HL-60 (cell line): ENCODE results near the gene MYBPC2.

Source experiments
- GABPA ChIP-seq: IDR thresholded peaks from 2 replicates; pipeline ENCODE4 v1.6.1; 2012; ENCODE audit warnings: low read depth
- POLR2AphosphoS5 ChIP-seq: IDR thresholded peaks from 2 replicates; pipeline ENCODE4 v1.6.1; 2012; ENCODE audit warnings: low read depth
- TF ChIP-seq, protein P1 (sequence below): IDR thresholded peaks from one replicate; pipeline ENCODE4 v1.5.1; 2011; ENCODE audit warnings: low read length, control low read depth, inconsistent platforms; ENCODE audit not compliant: insufficient read depth
- TF ChIP-seq, protein P2 (sequence below): IDR thresholded peaks from 2 replicates; pipeline ENCODE4 v1.6.1; 2012; ENCODE audit warnings: low read depth; ENCODE audit not compliant: insufficient replicate concordance

DNA sequence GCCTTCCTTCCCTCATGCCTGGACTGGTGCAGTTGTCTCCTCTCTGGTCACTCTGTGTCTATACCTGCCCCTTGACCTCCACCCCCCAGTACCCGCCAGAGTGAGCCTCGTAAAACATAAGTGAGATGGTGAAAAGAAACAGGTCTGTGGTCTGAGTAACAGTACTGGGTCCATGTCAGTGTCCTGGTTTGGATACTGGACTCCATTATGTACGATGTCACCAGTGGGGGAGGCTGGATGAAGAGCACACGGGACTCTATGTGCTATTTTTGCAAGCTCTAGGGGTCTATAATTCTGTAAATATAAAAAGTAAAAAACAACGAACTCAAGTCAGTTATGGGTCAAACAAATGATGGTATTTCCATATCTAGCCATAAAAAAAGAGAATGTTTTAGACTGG lies 14.4 kb downstream of the MYBPC2 start:
- no peak for TF ChIP-seq GABPA
- TF ChIP-seq, protein P1, sequence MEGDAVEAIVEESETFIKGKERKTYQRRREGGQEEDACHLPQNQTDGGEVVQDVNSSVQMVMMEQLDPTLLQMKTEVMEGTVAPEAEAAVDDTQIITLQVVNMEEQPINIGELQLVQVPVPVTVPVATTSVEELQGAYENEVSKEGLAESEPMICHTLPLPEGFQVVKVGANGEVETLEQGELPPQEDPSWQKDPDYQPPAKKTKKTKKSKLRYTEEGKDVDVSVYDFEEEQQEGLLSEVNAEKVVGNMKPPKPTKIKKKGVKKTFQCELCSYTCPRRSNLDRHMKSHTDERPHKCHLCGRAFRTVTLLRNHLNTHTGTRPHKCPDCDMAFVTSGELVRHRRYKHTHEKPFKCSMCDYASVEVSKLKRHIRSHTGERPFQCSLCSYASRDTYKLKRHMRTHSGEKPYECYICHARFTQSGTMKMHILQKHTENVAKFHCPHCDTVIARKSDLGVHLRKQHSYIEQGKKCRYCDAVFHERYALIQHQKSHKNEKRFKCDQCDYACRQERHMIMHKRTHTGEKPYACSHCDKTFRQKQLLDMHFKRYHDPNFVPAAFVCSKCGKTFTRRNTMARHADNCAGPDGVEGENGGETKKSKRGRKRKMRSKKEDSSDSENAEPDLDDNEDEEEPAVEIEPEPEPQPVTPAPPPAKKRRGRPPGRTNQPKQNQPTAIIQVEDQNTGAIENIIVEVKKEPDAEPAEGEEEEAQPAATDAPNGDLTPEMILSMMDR = no peak
- TF ChIP-seq, protein P2, sequence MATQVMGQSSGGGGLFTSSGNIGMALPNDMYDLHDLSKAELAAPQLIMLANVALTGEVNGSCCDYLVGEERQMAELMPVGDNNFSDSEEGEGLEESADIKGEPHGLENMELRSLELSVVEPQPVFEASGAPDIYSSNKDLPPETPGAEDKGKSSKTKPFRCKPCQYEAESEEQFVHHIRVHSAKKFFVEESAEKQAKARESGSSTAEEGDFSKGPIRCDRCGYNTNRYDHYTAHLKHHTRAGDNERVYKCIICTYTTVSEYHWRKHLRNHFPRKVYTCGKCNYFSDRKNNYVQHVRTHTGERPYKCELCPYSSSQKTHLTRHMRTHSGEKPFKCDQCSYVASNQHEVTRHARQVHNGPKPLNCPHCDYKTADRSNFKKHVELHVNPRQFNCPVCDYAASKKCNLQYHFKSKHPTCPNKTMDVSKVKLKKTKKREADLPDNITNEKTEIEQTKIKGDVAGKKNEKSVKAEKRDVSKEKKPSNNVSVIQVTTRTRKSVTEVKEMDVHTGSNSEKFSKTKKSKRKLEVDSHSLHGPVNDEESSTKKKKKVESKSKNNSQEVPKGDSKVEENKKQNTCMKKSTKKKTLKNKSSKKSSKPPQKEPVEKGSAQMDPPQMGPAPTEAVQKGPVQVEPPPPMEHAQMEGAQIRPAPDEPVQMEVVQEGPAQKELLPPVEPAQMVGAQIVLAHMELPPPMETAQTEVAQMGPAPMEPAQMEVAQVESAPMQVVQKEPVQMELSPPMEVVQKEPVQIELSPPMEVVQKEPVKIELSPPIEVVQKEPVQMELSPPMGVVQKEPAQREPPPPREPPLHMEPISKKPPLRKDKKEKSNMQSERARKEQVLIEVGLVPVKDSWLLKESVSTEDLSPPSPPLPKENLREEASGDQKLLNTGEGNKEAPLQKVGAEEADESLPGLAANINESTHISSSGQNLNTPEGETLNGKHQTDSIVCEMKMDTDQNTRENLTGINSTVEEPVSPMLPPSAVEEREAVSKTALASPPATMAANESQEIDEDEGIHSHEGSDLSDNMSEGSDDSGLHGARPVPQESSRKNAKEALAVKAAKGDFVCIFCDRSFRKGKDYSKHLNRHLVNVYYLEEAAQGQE = no peak
- no peak for TF ChIP-seq POLR2AphosphoS5
